Adrenal gland (tissue), 12 donors: ENCODE measurements around the gene ACADS. TPM values are rescaled to one million over a fixed set of nuclear protein-coding genes. Genes with fewer than 3 reads are reported as not detected.

Source experiments
- DNase-seq, 7 donors: peaks; one replicate each; pipeline ENCODE4 v3.0.0-alpha.2; 2019 to 2020
- H3K27ac ChIP-seq, 5 donors: fragments of 200-600 bp; sonication (generic) in 4 of 5; 1 replicate in 3 of 5; 2 replicates in 2 of 5; pipeline versions ENCODE4 v1.5.1 to v1.8.0; 2016 to 2020; ENCODE audit warnings: mild to moderate bottlenecking in 1 of 5
- H3K27me3 ChIP-seq: fragments of 200-600 bp; 2 replicates; pipeline ENCODE4 v1.8.0; 2021
- H3K36me3 ChIP-seq, 2 donors: fragments of 200-600 bp; replicated peaks in 1 of 2; 1 replicate in 1 of 2; 2 replicates in 1 of 2; pipeline versions ENCODE4 v1.5.1 to v1.8.0; 2018 to 2022
- H3K4me1 ChIP-seq, 2 donors: fragments of 200-600 bp; replicated peaks in 1 of 2; 1 replicate in 1 of 2; 2 replicates in 1 of 2; pipeline versions ENCODE4 v1.5.1 to v1.8.0; 2018 to 2021
- H3K4me3 ChIP-seq, 4 donors: fragments of 200-600 bp; sonication (generic) in 3 of 4; one replicate each; pipeline ENCODE4 v1.5.1; 2016 to 2018
- H3K9me3 ChIP-seq, 3 donors: fragments of 200-600 bp; sonication (generic) in 1 of 3; replicated peaks in 1 of 3; 1 replicate in 2 of 3; 2 replicates in 1 of 3; pipeline versions ENCODE4 v1.5.1 to v1.8.0; 2016 to 2021
- CTCF ChIP-seq, 6 experiments: fragments of 450-650 bp in 4 of 6; fragments of 200-600 bp in 2 of 6; sonication (generic) in 1 of 6; IDR thresholded peaks; 1 replicate in 5 of 6; 2 replicates in 1 of 6; pipeline versions ENCODE4 v1.5.1 to v1.8.0; 2016 to 2021; ENCODE audit warnings: antibody characterized with exemption in 6 of 6, mild to moderate bottlenecking in 2 of 6, moderate library complexity in 1 of 6
- POLR2A ChIP-seq, 2 donors: fragments of 450-650 bp; IDR thresholded peaks; one replicate each; pipeline ENCODE4 v1.6.1; 2017; ENCODE audit warnings: antibody characterized with exemption in 2 of 2, mild to moderate bottlenecking in 2 of 2, moderate library complexity in 1 of 2
- WGBS, 4 donors: extraction: QIAGEN DNeasy Blood & Tissue Kit in 2 of 4; methylation state at CpG; one replicate each; pipeline versions ENCODE4 v1.1.5 to v1.1.7; 2013 to 2017; 5-methylcytosine and 5-hydroxymethylcytosine counted together
- intact Hi-C, 2 donors: fragments of 100-400 bp; cut with DNase I; formaldehyde crosslinking; loops; one replicate each; pipeline versions ENCODE4 v1.14.1 to v1.15.0; 2022 to 2023
- polyA plus RNA-seq, 3 donors: library from polyadenylated mRNA; stranded (reverse); fragments of 200-250 nt in 2 of 3; fragments of 350-450 nt in 1 of 3; fragmentation: Illumina TruSeq in 1 of 3; extraction: RNeasy Lipid Tissue Mini Kit (QIAGEN cat#74804) in 1 of 3; gene quantifications; one replicate each; pipeline ENCODE4 v1.2.3, GENCODE V29; 2013 to 2014
- total RNA-seq, 9 donors: library from RNA; depleted of rRNA in 4 of 9; stranded (reverse); fragments of >200 nt in 4 of 9; fragments of 120-200 nt in 1 of 9; fragmentation: NEBNext Ultra II Directional in 1 of 9; extraction: Animal tissue kit (Norgen Biotek cat#: 25700) in 1 of 9; gene quantifications; one replicate each; pipeline versions ENCODE4 v1.1.0 to v1.2.4, GENCODE V29; 2013 to 2023
- donor health status: healthy with polysubstance abuse.
- donor health status: Bipolar disorder and iron deficiency.
- donor health status: DM: yes; HTN: yes; CAD: no.
- donor health status: DM: no; HTN: no; CAD: no.
- donor health status: DM: no; HTN: no; CAD: no.
- donor health status: DM: yes; HTN: yes; CAD: no.

Gene ACADS
- total and polyA plus RNA-seq, 12 donors = 6.2 to 179 (median 81.0) TPM

DNA sequence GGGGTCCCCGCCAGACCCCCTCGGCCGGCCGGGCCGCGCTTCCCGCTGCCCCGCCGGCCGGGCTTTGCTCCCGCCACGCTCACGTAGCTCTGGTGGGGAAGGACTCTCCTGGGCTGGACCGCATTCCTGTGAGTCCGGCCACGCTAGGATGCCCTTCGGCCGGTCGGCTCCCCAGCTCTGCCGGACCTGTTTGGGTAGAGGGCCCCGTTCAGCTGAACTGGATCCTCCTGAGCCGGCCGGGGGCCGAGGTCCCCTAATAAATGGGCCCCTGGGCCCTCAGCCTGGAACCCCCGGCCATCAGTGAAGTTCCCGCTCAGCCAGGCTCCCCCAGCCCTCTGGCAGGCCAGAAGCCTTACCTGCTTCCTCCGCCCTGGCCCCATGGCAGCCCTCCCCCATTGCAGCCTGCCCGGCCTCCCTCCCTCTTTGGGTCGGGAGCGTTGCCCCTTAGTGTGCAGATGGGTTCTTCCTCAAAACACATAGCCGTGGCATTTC is 14.8 kb upstream of the ACADS start:
- H3K4me3 ChIP-seq = peak overlapping the region; percentile 48 to 94 (median 76)
- peak overlapping the region; percentile 34 to 92 (median 82) for H3K27ac ChIP-seq
- WGBS, 4 donors = 0 to 1% (median 1%) methylated on average over 5 to 31 of the region's 31 CpGs
- peak in 1 of 7 donors; percentile 44 for DNase-seq
- no peaks in the 10 kb centered on the region for H3K27me3 ChIP-seq
- peaks cover 11 to 28% of the 10 kb centered on the region in 2 donors for H3K4me1 ChIP-seq
- intact Hi-C loops = loop anchor here (5.0 to 10.0 kb wide), 3 partner anchors 64 to 129 kb away; partner anchors contain the start of gene POP5 (in 2 of the 2)
- H3K36me3 ChIP-seq = peaks cover 0 to 23% of the 10 kb centered on the region in 2 donors
- H3K9me3 ChIP-seq = no peaks in the 10 kb centered on the region
- no peak for TF ChIP-seq POLR2A (IDR thresholded peaks at IDR 0.05)
- TF ChIP-seq CTCF (IDR thresholded peaks at IDR 0.05) = no peak

DNA sequence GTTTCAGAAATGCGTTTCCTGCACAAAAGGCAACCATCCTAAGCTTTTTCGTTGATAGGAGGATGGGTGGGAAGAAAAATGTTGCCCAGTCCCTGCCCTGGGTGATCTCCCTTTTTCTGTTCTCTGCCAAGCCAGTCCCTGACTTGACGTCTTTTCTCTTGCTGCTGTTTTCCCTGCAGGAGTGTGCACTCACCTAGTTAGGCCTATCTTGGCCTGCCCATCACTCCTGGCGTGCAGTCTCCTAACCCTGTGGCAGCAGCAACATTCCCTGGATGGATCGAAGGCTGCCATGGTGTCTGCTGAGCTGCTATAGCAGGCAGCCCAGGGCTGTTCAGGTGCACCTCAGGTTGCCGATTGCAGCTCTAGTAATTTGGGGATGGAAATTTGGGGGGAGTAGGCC is 14.2 kb upstream of the ACADS start:
- Histone ChIP-seq H3K9me3 (no peaks in the 10 kb centered on the region), H3K27ac (peak overlapping the region in 2 of 5 donors; percentile 87 to 92), H3K4me1 (peaks cover 11 to 31% of the 10 kb centered on the region in 2 donors), H3K27me3 (no peaks in the 10 kb centered on the region), H3K36me3 (peaks cover 0 to 28% of the 10 kb centered on the region in 2 donors), H3K4me3 (peak overlapping the region in 1 of 4 donors; percentile 94)
- intact Hi-C loops = loop anchor here (5.0 to 10.0 kb wide), 3 partner anchors 64 to 129 kb away; partner anchors contain the start of gene POP5 (in 2 of the 2)
- no peak for TF ChIP-seq POLR2A (IDR thresholded peaks at IDR 0.05)
- TF ChIP-seq CTCF (IDR thresholded peaks at IDR 0.05) = no peak
- peak in 1 of 7 donors; percentile 21 for DNase-seq
- 29 to 39% (median 29%) methylated on average over 6 of the region's 6 CpGs for WGBS, 4 donors

- H3K27ac ChIP-seq = no peak overlapping the region
- H3K36me3 ChIP-seq = peaks cover 0 to 40% of the 10 kb centered on the region in 2 donors
- 70 to 76% (median 73%) methylated on average over 6 of the region's 6 CpGs for WGBS, 4 donors
- no peak for TF ChIP-seq POLR2A (IDR thresholded peaks at IDR 0.05)
- TF ChIP-seq CTCF (IDR thresholded peaks at IDR 0.05) = no peak
- no peaks in the 10 kb centered on the region for H3K9me3 ChIP-seq
- peaks cover 11 to 32% of the 10 kb centered on the region in 2 donors for H3K4me1 ChIP-seq
- intact Hi-C loops = loop anchor here (5.0 to 10.0 kb wide), 3 partner anchors 65 to 130 kb away; partner anchors contain the start of gene POP5 (in 2 of the 2)
- H3K27me3 ChIP-seq = no peaks in the 10 kb centered on the region
- no peak overlapping the region for H3K4me3 ChIP-seq
- no peak for DNase-seq
Observed at GRCh38 chr12:120712610-120713009, 13.0 kb upstream of the ACADS start.

GRCh38 chr12:120713861-120714482 is 11.7 kb upstream of the ACADS start:
- DNase-seq = peak; percentile 77 to 91 (median 85)
- H3K4me1 ChIP-seq = peaks cover 11 to 45% of the 10 kb centered on the region in 2 donors
- no peaks in the 10 kb centered on the region for H3K9me3 ChIP-seq
- H3K27me3 ChIP-seq = no peaks in the 10 kb centered on the region
- 18 to 23% (median 22%) methylated on average over 4 of the region's 4 CpGs for WGBS, 4 donors
- no peak for TF ChIP-seq POLR2A (IDR thresholded peaks at IDR 0.05)
- peak; percentile 82 to 87 (median 86) for TF ChIP-seq CTCF (IDR thresholded peaks at IDR 0.05)
- intact Hi-C loops = loop anchor here (5.0 to 10.0 kb wide), 3 partner anchors 67 to 132 kb away; partner anchors contain the start of gene POP5 (in 2 of the 2)
- no peak overlapping the region for H3K4me3 ChIP-seq
- no peak overlapping the region for H3K27ac ChIP-seq
- peaks cover 0 to 53% of the 10 kb centered on the region in 2 donors for H3K36me3 ChIP-seq
